BLaER1 (cell line): ENCODE results near the gene TAS2R60.
"Not testable (repeated sequence)": the region's sequence is repeated elsewhere in the genome, so short reads cannot be mapped to it uniquely, and the experiment has no call there.

Experiments used
- H3K27ac ChIP-seq: shearing (Covaris generic); formaldehyde crosslinking; 2 replicates; pipeline ENCODE4 v1.8.1; 2022
- H3K27me3 ChIP-seq: shearing (Covaris generic); formaldehyde crosslinking; 2 replicates; pipeline ENCODE4 v1.8.1; 2022
- H3K36me3 ChIP-seq: shearing (Covaris generic); formaldehyde crosslinking; 2 replicates; pipeline ENCODE4 v1.8.1; 2022
- H3K4me1 ChIP-seq: shearing (Covaris generic); formaldehyde crosslinking; 2 replicates; pipeline ENCODE4 v1.8.1; 2022
- H3K4me2 ChIP-seq: shearing (Covaris generic); formaldehyde crosslinking; 2 replicates; pipeline ENCODE4 v1.8.1; 2022
- H3K4me3 ChIP-seq: shearing (Covaris generic); formaldehyde crosslinking; 2 replicates; pipeline ENCODE4 v1.8.1; 2022
- H3K9ac ChIP-seq: shearing (Covaris generic); formaldehyde crosslinking; 2 replicates; pipeline ENCODE4 v1.8.1; 2022
- H3K9me3 ChIP-seq: shearing (Covaris generic); formaldehyde crosslinking; 2 replicates; pipeline ENCODE4 v1.8.1; 2022
- H4K20me1 ChIP-seq: shearing (Covaris generic); formaldehyde crosslinking; 2 replicates; pipeline ENCODE4 v1.8.1; 2022
- Cebpa-rat ChIP-seq: shearing (Covaris generic); IDR thresholded peaks from 2 replicates; pipeline ENCODE4 v1.8.1; 2022

TAS2R60 gene

DNA sequence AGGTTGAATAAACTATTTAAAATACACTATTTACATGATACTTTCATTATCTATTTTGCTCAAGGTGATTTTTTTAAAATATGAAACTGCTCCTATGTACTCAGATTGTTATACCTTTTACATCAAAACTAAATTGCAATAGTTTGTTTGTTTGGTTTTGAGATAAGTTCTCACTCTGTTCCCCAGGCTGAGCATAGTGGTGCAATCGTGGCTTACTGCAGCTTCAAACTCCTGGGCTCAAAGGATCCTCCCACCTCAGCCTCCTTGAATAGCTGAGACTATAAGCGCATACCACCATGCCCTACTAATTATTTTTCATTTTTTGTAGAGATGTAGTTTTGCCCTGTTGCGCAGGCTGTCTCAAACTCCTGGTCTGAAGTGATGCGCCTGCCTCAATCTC, 12.7 kb downstream of the TAS2R60 start:
- Histone ChIP-seq H3K27ac (no peak overlapping the region), H4K20me1 (no peaks in the 10 kb centered on the region), H3K9me3 (peaks cover 3% of the 10 kb centered on the region), H3K36me3 (no peaks in the 10 kb centered on the region), H3K9ac (no peak overlapping the region), H3K4me3 (no peak overlapping the region), H3K27me3 (no peaks in the 10 kb centered on the region), H3K4me2 (no peak overlapping the region), H3K4me1 (no peaks in the 10 kb centered on the region)
- no peak for TF ChIP-seq Cebpa-rat

DNA sequence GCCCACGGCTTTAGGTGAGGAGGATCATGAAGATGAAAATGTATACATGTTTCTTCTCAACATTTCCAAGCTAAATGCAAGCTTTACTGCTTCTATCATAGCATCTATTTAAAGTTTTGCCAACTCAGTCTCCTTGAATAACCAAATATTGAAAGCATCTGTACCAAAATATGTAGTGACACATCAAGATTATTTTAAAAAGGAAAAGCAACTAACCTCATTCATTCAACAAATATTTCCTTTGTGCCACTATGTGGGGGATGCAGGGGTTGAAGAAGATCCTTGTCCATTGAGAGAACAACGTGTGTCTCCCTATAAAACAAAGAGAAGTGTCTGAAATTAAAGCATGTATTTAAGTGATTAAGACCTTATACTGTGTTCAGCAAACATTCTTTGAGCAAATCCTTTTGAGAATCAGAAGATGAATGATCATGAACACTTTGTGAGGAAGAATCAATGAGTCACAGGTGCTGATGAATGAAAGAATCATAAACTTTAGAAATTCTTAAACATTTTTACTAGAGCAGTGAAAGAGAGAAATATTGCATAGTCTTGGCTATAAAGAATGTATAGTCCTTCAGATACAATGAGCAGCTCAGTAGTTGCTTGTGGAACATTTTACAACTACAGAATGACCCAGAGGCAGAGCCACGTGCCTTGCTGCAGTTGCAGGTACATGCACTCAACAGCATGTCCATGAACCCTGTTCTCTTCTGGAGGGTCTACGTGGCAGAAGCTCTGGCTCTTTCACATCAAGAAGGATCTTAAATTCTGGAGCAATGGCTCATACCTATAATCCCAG, 13.9 kb downstream of the TAS2R60 start:
- Histone ChIP-seq H3K36me3 (no peaks in the 10 kb centered on the region), H3K4me1 (no peaks in the 10 kb centered on the region), H3K4me3 (no peak overlapping the region), H3K27ac (no peak overlapping the region), H3K9ac (no peak overlapping the region), H4K20me1 (no peaks in the 10 kb centered on the region), H3K27me3 (no peaks in the 10 kb centered on the region), H3K9me3 (peaks cover 14% of the 10 kb centered on the region), H3K4me2 (no peak overlapping the region)
- TF ChIP-seq Cebpa-rat = no peak

- H3K4me1 ChIP-seq = no peaks in the 10 kb centered on the region
- H3K9ac ChIP-seq = no peak overlapping the region
- no peaks in the 10 kb centered on the region for H3K27me3 ChIP-seq
- no peak overlapping the region for H3K4me2 ChIP-seq
- H3K9me3 ChIP-seq = peaks cover 23% of the 10 kb centered on the region
- no peaks in the 10 kb centered on the region for H4K20me1 ChIP-seq
- H3K27ac ChIP-seq = no peak overlapping the region
- TF ChIP-seq Cebpa-rat = no peak
- H3K4me3 ChIP-seq = no peak overlapping the region
- no peaks in the 10 kb centered on the region for H3K36me3 ChIP-seq
Observed at GRCh38 chr7:143458263-143458662, 15.0 kb downstream of the TAS2R60 start.

DNA sequence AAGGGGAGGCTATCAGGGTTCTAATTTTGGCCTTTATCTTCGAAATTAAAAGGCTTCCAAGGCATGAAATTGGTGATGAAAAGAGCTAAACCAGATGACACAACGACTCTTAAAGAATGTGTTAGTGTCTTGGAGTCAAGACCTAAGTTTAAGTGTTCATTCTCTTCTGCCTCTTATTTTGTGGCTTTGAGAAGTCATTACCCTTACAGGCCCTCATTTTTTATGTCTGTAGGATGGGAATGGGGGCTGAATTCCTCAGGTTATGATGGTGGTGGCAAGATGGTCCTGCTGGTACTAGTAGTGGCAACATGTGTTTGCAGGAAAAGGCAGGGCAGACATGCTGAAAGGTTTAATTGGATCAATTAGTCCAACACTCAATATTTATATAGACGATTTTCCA, 15.4 kb downstream of the TAS2R60 start:
- Histone ChIP-seq H3K4me3 (no peak overlapping the region), H3K4me1 (no peaks in the 10 kb centered on the region), H3K36me3 (no peaks in the 10 kb centered on the region), H3K27me3 (no peaks in the 10 kb centered on the region), H3K4me2 (no peak overlapping the region), H3K27ac (no peak overlapping the region), H3K9ac (no peak overlapping the region), H4K20me1 (no peaks in the 10 kb centered on the region), H3K9me3 (peaks cover 23% of the 10 kb centered on the region)
- no peak for TF ChIP-seq Cebpa-rat

GRCh38 chr7:143459359-143459758, 16.1 kb downstream of the TAS2R60 start:
- Histone ChIP-seq H3K36me3 (no peaks in the 10 kb centered on the region), H3K4me1 (no peaks in the 10 kb centered on the region), H4K20me1 (no peaks in the 10 kb centered on the region), H3K27ac (no peak overlapping the region), H3K9ac (no peak overlapping the region), H3K4me3 (no peak overlapping the region), H3K27me3 (no peaks in the 10 kb centered on the region), H3K9me3 (peaks cover 23% of the 10 kb centered on the region), H3K4me2 (no peak overlapping the region)
- TF ChIP-seq Cebpa-rat = no peak

DNA sequence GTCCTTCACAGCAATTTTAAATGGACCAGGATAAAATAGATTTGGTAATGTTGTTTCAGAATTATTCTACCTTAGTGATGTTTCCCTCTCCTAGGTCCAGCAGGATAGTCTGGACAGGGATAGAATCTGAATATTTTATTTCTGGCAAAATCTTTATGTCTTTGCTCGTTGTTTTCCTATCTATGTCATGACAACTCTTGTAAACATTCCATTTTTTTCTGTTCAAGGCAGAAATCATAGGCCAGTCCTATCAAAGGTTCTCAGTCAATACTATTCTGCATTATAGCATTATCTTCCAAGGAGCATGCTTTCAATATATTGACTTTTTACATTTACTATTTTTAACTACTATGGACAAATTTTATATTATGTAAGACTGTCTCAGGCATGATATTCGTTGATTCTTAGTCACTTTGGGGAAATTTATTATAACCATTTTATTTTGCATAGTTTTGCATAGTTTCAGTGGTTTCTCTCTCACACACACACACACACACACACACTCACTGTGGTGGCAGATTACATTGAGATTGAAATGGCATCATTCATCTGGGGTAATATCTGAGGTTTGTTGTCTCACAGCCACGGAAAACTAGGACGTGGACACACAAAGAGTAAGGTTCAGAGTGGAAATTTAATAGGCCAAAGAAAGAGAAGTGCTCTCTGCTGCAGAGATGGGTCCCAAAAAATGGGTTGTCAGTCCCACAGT, 17.2 kb downstream of the TAS2R60 start:
- no peak for TF ChIP-seq Cebpa-rat
- no peaks in the 10 kb centered on the region for H3K4me1 ChIP-seq
- no peaks in the 10 kb centered on the region for H3K27me3 ChIP-seq
- H3K9me3 ChIP-seq = peaks cover 23% of the 10 kb centered on the region
- no peak overlapping the region for H3K9ac ChIP-seq
- H3K4me2 ChIP-seq = no peak overlapping the region
- no peak overlapping the region for H3K4me3 ChIP-seq
- H4K20me1 ChIP-seq = no peaks in the 10 kb centered on the region
- no peak overlapping the region for H3K27ac ChIP-seq
- H3K36me3 ChIP-seq = no peaks in the 10 kb centered on the region

DNA sequence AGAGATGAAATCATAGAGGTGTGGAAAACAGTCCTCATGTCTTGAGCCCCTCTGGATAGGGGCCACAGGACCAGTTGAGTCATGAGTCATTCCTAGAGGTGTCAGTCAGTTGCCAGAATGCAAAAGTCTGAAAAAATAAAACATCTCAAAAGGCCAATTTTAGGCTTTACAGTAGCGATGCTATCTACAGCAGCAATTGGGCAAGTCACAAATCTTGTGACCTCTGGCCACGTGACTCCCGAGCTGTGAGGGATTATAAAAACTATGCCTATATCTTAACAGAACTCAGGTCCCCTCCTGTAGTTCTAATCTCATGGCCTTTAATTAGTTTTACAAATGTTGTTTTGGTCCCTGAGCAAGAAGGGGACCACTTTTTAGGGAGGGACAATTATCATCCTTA, 18.8 kb downstream of the TAS2R60 start:
- Histone ChIP-seq H3K36me3 (no peaks in the 10 kb centered on the region), H3K9ac (no peak overlapping the region), H4K20me1 (no peaks in the 10 kb centered on the region), H3K27me3 (no peaks in the 10 kb centered on the region), H3K9me3 (peaks cover 23% of the 10 kb centered on the region), H3K27ac (no peak overlapping the region), H3K4me1 (no peaks in the 10 kb centered on the region), H3K4me2 (no peak overlapping the region), H3K4me3 (no peak overlapping the region)
- TF ChIP-seq Cebpa-rat = no peak

- H3K4me2 ChIP-seq = no peak overlapping the region
Observed at GRCh38 chr7:143463556-143463955, 20.3 kb downstream of the TAS2R60 start.

GRCh38 chr7:143463957-143464356, 20.7 kb downstream of the TAS2R60 start:
- peaks cover 23% of the 10 kb centered on the region for H3K9me3 ChIP-seq
- no peak overlapping the region for H3K9ac ChIP-seq
- no peaks in the 10 kb centered on the region for H3K27me3 ChIP-seq
- H4K20me1 ChIP-seq = no peaks in the 10 kb centered on the region
- H3K36me3 ChIP-seq = no peaks in the 10 kb centered on the region
- H3K4me3 ChIP-seq = no peak overlapping the region
- TF ChIP-seq Cebpa-rat = no peak
- no peak overlapping the region for H3K4me2 ChIP-seq
- H3K27ac ChIP-seq = no peak overlapping the region
- H3K4me1 ChIP-seq = no peaks in the 10 kb centered on the region

More at GRCh38 chr7:143463556-143463955, 20.3 kb downstream of the TAS2R60 start:
- Histone ChIP-seq H3K36me3 (no peaks in the 10 kb centered on the region), H4K20me1 (no peaks in the 10 kb centered on the region), H3K27me3 (no peaks in the 10 kb centered on the region), H3K9ac (no peak overlapping the region), H3K4me3 (no peak overlapping the region), H3K9me3 (peaks cover 23% of the 10 kb centered on the region), H3K27ac (no peak overlapping the region), H3K4me1 (no peaks in the 10 kb centered on the region)
- no peak for TF ChIP-seq Cebpa-rat

GRCh38 chr7:143467724-143468123, 24.5 kb downstream of the TAS2R60 start:
- Histone ChIP-seq H3K4me3 (no peak overlapping the region), H4K20me1 (no peaks in the 10 kb centered on the region), H3K9me3 (peaks cover 17% of the 10 kb centered on the region), H3K4me2 (no peak overlapping the region), H3K9ac (no peak overlapping the region), H3K27ac (no peak overlapping the region), H3K4me1 (no peaks in the 10 kb centered on the region), H3K36me3 (no peaks in the 10 kb centered on the region), H3K27me3 (no peaks in the 10 kb centered on the region)
- no peak for TF ChIP-seq Cebpa-rat

DNA sequence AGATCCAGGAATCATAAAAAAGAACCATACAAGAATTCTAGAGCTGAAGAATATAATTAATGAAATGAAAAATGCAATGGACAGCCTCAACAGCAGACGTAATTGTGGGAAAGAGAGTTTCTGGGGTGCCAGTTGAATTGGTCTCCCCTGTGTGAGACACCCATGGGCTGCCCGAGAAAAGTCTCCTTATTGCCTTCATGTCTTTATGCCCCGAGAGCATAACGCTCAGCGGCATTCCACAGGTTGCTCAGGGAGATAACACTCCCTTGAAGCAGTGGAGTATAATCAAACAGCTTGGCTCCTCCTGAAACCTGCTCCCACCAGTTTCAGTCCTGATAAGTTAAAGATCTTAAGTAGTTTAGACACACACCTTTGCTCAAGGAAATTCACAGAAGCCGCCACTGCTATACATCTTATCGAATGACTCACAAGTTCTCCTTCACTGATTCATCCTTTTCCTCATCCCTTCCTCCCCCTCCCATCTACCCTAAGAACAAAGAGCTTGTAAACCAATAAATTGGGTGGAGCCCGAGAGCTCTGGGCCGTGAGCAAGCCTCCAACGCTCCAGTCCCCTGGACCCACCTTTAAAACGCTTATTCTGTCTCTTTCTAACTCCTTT, 28.9 kb downstream of the TAS2R60 start:
- H3K4me3 ChIP-seq, H3K4me2 ChIP-seq, H3K27ac ChIP-seq, H3K9ac ChIP-seq, H3K27me3 ChIP-seq, H3K36me3 ChIP-seq, H4K20me1 ChIP-seq, H3K4me1 ChIP-seq: not testable (repeated sequence)
- H3K9me3 ChIP-seq = peaks cover 13% of the 10 kb centered on the region
